GM19324 (cell line): ENCODE data around the gene ZNF429.
"Not testable (repeated sequence)": the region's sequence is repeated elsewhere in the genome, so short reads cannot be mapped to it uniquely, and the experiment has no call there.

ENCODE experiments used
- ATAC-seq: cut with Tn5 transposase; IDR thresholded peaks from one replicate; pipeline ENCODE4 v1.9.1; 2021; ENCODE audit warnings: mild to moderate bottlenecking, moderate library complexity; ENCODE audit not compliant: unreplicated experiment, low FRiP score

The ZNF429 gene

GRCh38 chr19:21512609-21513008, 7.2 kb downstream of the ZNF429 start:
- ATAC-seq: not testable (repeated sequence)

- ATAC-seq: no peak
Measured at GRCh38 chr19:21513651-21514050, 8.2 kb downstream of the ZNF429 start.

- ATAC-seq: no peak
Measured at GRCh38 chr19:21519488-21519887, 14.1 kb downstream of the ZNF429 start.

GRCh38 chr19:21532904-21533303, 27.5 kb downstream of the ZNF429 start:
- ATAC-seq: no peak

- ATAC-seq: not testable (repeated sequence)
Measured at GRCh38 chr19:21536741-21537290, 31.4 kb downstream of the ZNF429 start.

GRCh38 chr19:21559444-21559843, 54.0 kb downstream of the ZNF429 start:
- ATAC-seq: no peak

GRCh38 chr19:21564406-21564805, 59.0 kb downstream of the ZNF429 start:
- ATAC-seq: no peak

GRCh38 chr19:21566073-21566472, 60.7 kb downstream of the ZNF429 start:
- ATAC-seq: no peak

GRCh38 chr19:21567806-21568205, 62.4 kb downstream of the ZNF429 start:
- ATAC-seq: not testable (repeated sequence)

- ATAC-seq: peak; percentile 92
Measured at GRCh38 chr19:21568816-21569493, 63.6 kb downstream of the ZNF429 start.

GRCh38 chr19:21569494-21569865, 64.1 kb downstream of the ZNF429 start:
- ATAC-seq: peak; percentile 47

GRCh38 chr19:21571316-21571715, 65.9 kb downstream of the ZNF429 start:
- no peak for ATAC-seq

GRCh38 chr19:21574607-21575006, 69.2 kb downstream of the ZNF429 start:
- no peak for ATAC-seq

GRCh38 chr19:21576481-21576880, 71.1 kb downstream of the ZNF429 start:
- no peak for ATAC-seq

- ATAC-seq: no peak
Measured at GRCh38 chr19:21580101-21580500, 74.7 kb downstream of the ZNF429 start.

- no peak for ATAC-seq
Measured at GRCh38 chr19:21580818-21581217, 75.4 kb downstream of the ZNF429 start.

- ATAC-seq: no peak
Measured at GRCh38 chr19:21581646-21582240, 76.3 kb downstream of the ZNF429 start.

- ATAC-seq: no peak
Measured at GRCh38 chr19:21584537-21584936, 79.1 kb downstream of the ZNF429 start.

GRCh38 chr19:21585281-21585890, 80.0 kb downstream of the ZNF429 start:
- ATAC-seq: no peak

- ATAC-seq: no peak
Measured at GRCh38 chr19:21586311-21587116, 81.1 kb downstream of the ZNF429 start.

GRCh38 chr19:21587117-21587461, 81.7 kb downstream of the ZNF429 start:
- no peak for ATAC-seq
